Bladder microvascular endothelial cell (primary cell): ENCODE measurements around the gene SIX1. TPM values are rescaled to one million over a fixed set of nuclear protein-coding genes. Genes with fewer than 3 reads are reported as not detected.

Source experiments
- total RNA-seq: library from RNA; depleted of rRNA; stranded (reverse); fragments of >200 nt; gene quantifications from 2 replicates; pipeline ENCODE4 v1.2.3, GENCODE V29; 2014

SIX1 gene
- total RNA-seq, result under 0.01 and 0.06 TPM in 2 replicates

DNA sequence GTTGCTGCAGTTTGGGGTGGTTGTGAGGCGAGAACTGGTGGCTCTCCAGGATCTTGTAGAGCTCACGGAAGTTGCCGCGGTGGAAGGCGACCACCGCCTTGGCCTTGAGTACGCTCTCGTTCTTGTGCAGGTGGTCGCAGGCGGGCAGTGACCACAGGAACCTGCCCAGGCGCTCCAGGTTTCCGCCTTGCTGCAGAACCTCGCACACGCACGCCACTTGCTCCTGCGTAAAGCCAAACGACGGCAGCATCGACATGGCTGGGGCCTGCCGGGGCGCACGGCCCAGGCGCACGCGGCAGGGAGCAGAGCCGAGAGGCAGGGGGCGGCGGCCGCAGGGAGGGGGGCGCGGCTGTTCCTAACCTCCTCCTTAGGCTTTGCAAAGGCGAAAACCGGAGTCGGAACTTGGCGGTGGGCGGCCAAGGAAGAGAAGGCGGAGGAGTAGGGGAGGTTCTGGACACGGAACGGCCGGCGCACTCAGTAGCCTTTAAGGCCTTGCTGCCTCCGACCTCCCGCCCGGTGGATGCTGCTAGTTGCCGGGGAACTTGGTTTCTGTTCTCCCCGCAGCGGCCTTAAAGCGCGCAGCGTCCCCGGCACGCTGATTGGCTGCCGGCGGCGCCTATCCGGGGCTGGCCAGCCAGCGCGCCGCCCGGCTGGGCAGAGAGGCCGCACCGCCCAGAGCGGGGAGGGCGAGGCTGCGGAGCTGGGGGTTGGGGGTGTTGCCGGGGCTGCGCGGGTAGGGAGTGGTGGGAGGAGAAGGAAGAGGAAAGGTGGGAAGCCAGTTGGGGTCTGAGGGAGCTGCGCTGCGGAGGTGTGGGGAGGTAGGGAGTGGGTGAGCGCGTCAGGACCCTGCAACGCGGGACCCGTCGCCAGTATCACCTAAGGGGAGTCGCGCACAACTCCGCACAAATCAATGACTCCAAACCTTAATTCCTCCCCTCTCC lies at the start of gene SIX1:
TSS of gene SIX1 (minus strand) at position 544 of the 941 bp plus-strand sequence. CDS start at position 256, 288 bp downstream.

Other genes starting within 250 kb of the SIX1 start
- gene C14orf39, start 163.4 kb downstream of the SIX1 start, total RNA-seq, result not detected in 2 replicates
- not detected in 2 replicates for gene SIX6, start 140.3 kb downstream of the SIX1 start, total RNA-seq
- gene SIX4, start 74.9 kb upstream of the SIX1 start, total RNA-seq, result 0.16 and 0.88 TPM in 2 replicates
- 23.2 and 41.2 TPM in 2 replicates for gene MNAT1, start 85.3 kb upstream of the SIX1 start, total RNA-seq